ENCODE measurements around the gene NAGLU. TPM values are rescaled to one million over a fixed set of nuclear protein-coding genes. Genes with fewer than 3 reads are reported as not detected.

The NAGLU gene
- polyA plus RNA-seq, 3 donors, result 10.4 to 32.9 (median 24.9) TPM

GRCh38 chr17:42498828-42499227 lies 37.2 kb upstream of the NAGLU start:
- no peak overlapping the region for H3K4me3 Mint-ChIP-seq
- no peak overlapping the region for H3K27ac Mint-ChIP-seq
- H3K79me2 ChIP-seq (ENCODE audit: insufficient read depth, low read length), result no peaks in the 10 kb centered on the region
- no peaks in the 10 kb centered on the region for H3K4me1 ChIP-seq (ENCODE audit: control insufficient read depth in 1 of 2, insufficient read depth in 2 of 2, low read length in 2 of 2)
- no peak overlapping the region for H3K27ac ChIP-seq (ENCODE audit: low read depth in 1 of 2, low read length in 2 of 2)
- peaks cover 0 to 3% (median 0%) of the 10 kb centered on the region in 3 donors for H3K27me3 Mint-ChIP-seq (ENCODE audit: low read depth in 3 of 3)
- H3K27me3 ChIP-seq (ENCODE audit: control insufficient read depth in 2 of 2, insufficient read depth in 2 of 2, low read length in 2 of 2), result no peaks in the 10 kb centered on the region
- no peaks in the 10 kb centered on the region for H3K9me3 ChIP-seq (replicated peaks in 1 of 2; ENCODE audit: control insufficient read depth in 1 of 2, insufficient read depth in 1 of 2, low read length in 2 of 2)
- H3K4me2 ChIP-seq (replicated peaks; ENCODE audit: extremely low read depth, low read length, poor library complexity, severe bottlenecking), result no peak overlapping the region
- no peak for DNase-seq
- no peak for TF ChIP-seq CTCF (IDR thresholded peaks at IDR 0.05)
- H3K4me1 Mint-ChIP-seq, result peaks cover 5% of the 10 kb centered on the region
- peaks cover 6% of the 10 kb centered on the region for H4K20me1 ChIP-seq (ENCODE audit: insufficient read depth, low read length)
- H3K36me3 Mint-ChIP-seq, result peaks cover 87 to 97% of the 10 kb centered on the region in 2 donors
- H2AFZ ChIP-seq (ENCODE audit: insufficient read depth, low read depth, low read length, poor library complexity, severe bottlenecking), result no peak overlapping the region
- no CpG with 5 or more reads among the region's 4 CpGs for WGBS (ENCODE audit: insufficient coverage)
- H3K4me3 ChIP-seq (replicated peaks in 1 of 3; ENCODE audit: low read depth in 2 of 3, low read length in 3 of 3), result no peak overlapping the region
- peaks cover 0 to 3% (median 0%) of the 10 kb centered on the region in 7 donors for H3K9me3 Mint-ChIP-seq
- intact Hi-C loops (cut with micrococcal nuclease), result no loop called here
- no peak overlapping the region for H3K9ac ChIP-seq (ENCODE audit: insufficient read depth, low read length, poor library complexity, severe bottlenecking)
- H3K36me3 ChIP-seq (replicated peaks in 1 of 2; ENCODE audit: control insufficient read depth in 1 of 2, insufficient read depth in 2 of 2, low read length in 2 of 2), result peaks cover 89 to 95% of the 10 kb centered on the region in 2 donors

GRCh38 chr17:42502091-42502490 lies 34.0 kb upstream of the NAGLU start:
- DNase-seq, result no peak
- Histone ChIP-seq H3K27me3 (ENCODE audit: control insufficient read depth in 2 of 2, insufficient read depth in 2 of 2, low read length in 2 of 2) (no peaks in the 10 kb centered on the region), H3K4me3 (replicated peaks in 1 of 3; ENCODE audit: low read depth in 2 of 3, low read length in 3 of 3) (no peak overlapping the region), H4K20me1 (ENCODE audit: insufficient read depth, low read length) (peaks cover 13% of the 10 kb centered on the region), H2AFZ (ENCODE audit: insufficient read depth, low read depth, low read length, poor library complexity, severe bottlenecking) (no peak overlapping the region), H3K27ac (ENCODE audit: low read depth in 1 of 2, low read length in 2 of 2) (no peak overlapping the region), H3K4me2 (replicated peaks; ENCODE audit: extremely low read depth, low read length, poor library complexity, severe bottlenecking) (no peak overlapping the region), H3K36me3 (replicated peaks in 1 of 2; ENCODE audit: control insufficient read depth in 1 of 2, insufficient read depth in 2 of 2, low read length in 2 of 2) (peaks cover 81 to 94% of the 10 kb centered on the region in 2 donors), H3K9ac (ENCODE audit: insufficient read depth, low read length, poor library complexity, severe bottlenecking) (no peak overlapping the region), H3K9me3 (replicated peaks in 1 of 2; ENCODE audit: control insufficient read depth in 1 of 2, insufficient read depth in 1 of 2, low read length in 2 of 2) (no peaks in the 10 kb centered on the region), H3K4me1 (ENCODE audit: control insufficient read depth in 1 of 2, insufficient read depth in 2 of 2, low read length in 2 of 2) (no peaks in the 10 kb centered on the region), H3K79me2 (ENCODE audit: insufficient read depth, low read length) (no peaks in the 10 kb centered on the region)
- intact Hi-C loops (cut with micrococcal nuclease), result no loop called here
- WGBS (ENCODE audit: insufficient coverage), result 100% methylated on average over 3 of the region's 5 CpGs
- peaks cover 87 to 97% of the 10 kb centered on the region in 2 donors for H3K36me3 Mint-ChIP-seq
- H3K27ac Mint-ChIP-seq, result peak overlapping the region in 1 of 7 donors; percentile 59
- peaks cover 0 to 2% (median 0%) of the 10 kb centered on the region in 3 donors for H3K27me3 Mint-ChIP-seq (ENCODE audit: low read depth in 3 of 3)
- H3K4me3 Mint-ChIP-seq, result no peak overlapping the region
- no peak for TF ChIP-seq CTCF (IDR thresholded peaks at IDR 0.05)
- H3K9me3 Mint-ChIP-seq, result peaks cover 0 to 2% (median 0%) of the 10 kb centered on the region in 7 donors
- no peaks in the 10 kb centered on the region for H3K4me1 Mint-ChIP-seq
